Activated CD4-positive, alpha-beta T cell treated with anti-CD3 and anti-CD28 coated beads, Interleukin-10, Interleukin-2, amounts not matched to agents 100 ng/mL and 50 ng/mL, durations not matched to agents 16 hours and 8 hours (primary cell): ENCODE data around the gene FBXO2.

Experiments
- DNase-seq: peaks from one replicate; pipeline ENCODE4 v3.0.0-alpha.2; 2020

The FBXO2 gene

DNA sequence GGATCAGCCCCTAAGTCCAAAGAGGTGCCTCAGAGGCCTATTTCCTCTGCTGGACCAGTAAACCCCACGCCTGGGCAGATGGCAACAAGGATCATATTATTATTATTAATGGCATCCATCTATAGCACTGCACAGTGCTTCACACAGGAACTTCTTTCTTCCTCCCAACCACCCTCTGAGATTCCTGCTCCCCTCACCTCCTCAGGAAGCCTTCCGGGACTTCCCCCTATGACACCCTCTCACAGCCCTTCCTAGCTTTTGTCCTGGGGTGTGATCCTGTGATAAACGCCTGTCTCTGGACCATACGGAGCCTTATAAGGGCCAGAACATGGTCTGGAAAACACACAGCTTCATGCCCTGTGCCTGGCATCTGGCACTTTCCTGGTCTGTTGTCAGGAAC lies 3.2 kb downstream of the FBXO2 start:
- DNase-seq = no peak

DNA sequence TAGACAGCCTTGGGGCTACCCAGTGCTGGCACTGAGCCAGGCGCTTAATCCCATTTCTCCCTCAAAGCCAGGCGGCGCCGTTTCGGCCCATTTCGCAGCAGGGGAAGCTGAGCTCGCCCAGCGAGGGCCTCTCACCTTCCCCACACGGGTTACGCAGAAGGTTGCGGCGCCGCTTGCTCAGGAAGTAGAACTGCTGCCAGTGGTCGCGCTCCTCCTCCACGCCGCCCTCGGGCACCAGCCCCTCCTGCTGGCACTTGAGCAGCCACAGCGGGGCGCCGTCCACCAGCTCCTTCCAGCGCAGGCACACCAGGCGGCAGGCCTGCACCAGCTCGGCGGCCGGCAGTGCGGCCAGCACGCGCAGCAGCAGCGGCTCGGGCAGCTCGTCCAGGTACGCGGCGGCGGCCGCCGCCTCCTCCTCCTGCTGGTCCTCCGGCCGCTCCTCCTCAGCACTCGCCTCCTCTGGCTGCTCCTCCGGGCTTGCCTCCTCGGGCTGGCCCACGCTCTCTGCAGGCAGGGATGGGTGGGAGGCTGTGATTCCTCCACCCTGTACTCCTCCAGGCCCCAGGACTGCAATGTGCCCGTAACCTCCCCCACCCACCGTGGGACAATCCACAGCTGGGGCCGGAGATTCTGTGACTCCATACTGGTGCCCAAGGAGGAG lies 3.8 kb downstream of the FBXO2 start:
- peak; percentile 88 for DNase-seq

DNA sequence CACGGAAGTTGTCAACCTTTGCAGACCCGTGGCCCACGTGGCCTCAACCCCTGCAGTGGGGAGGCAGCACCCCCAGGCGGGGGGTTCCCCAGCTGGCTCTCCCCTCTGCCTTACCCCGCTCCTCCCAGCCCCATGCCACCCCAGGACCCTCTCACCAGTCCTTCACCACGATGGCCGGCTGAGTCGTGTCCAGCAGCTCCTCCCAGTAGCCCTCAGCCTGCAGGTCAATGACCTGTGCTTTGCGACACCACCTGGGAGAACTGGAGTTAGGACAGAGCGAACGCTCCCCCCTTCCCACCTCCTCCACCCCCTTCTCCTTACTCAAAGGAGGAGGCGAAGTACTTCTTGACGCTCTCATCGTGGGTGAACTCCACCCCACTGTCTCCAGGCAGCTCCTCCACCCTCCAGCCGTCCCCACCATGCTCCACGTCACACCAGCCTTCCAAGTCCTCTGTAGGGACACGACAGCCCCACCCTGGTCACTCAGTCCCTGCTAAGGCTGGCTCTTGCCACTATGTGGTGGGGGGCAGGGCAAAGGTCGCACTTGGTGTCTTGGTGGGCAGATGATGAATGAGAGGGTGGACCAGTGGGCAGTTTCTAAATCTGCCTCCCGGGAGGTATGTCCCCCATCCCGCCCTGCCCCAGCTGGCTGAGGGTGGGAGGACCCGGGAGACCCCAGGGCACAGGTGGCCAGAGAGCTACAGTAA lies 4.5 kb downstream of the FBXO2 start:
- DNase-seq = no peak

DNA sequence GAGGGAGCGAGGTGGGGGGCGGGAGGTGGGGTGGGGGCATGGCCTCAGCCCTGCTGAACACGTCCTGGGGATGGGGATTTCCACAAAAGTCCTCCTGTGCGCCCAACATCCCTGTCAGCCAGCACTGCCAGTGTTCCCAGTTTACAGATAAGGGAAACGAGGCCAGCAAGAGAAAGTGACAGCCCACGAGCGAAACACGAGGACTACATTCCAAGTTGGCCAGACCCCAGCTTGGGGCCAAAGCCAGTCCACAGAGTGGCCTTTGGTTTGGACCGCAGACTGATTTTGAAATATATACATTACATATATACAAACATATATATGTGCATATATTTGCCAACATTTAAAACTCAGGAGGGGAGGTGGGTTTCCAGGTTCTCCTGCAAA lies 5.0 kb downstream of the FBXO2 start:
- no peak for DNase-seq

DNA sequence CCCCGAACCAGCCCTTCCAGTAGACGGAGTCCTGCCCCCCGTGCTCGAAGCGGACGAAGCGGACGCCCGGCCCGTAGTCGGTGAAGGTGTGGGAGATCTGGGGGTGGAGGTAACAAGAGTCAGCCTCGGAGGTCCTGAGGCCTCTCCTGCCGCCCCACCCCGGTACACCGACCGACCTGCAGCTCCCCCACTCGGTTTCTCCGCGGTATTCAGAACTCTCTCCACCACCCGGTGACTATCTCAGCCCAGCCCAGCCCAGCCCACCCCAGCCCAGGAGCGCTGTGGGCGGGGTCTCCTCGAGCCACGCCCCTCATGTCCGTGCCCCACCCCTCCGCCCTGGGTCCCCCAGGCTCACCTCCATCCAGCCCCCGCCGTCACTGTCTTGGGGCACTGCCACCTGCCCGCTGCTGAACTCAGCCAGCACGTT lies 5.5 kb downstream of the FBXO2 start:
- DNase-seq = peak; percentile 39

DNA sequence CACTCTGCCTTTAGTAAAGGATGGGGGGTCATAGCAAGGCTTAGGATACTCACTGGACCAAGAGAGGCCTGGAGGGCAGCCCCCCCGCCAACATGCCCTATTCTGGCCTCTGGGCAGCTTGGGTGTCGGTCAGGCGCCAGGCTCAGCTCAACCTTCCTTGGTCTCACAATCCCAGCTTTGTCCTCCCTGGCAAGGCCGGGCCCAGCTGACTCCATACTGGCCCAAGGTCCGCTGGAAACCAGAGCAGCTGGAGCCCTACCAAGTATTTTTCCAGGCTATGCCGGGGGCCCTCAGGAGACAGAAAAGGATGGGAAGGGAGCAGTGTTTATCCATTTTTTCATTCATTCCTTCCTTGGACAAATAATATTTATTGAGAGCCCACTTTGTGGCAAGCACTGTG lies 6.2 kb downstream of the FBXO2 start:
- no peak for DNase-seq

DNA sequence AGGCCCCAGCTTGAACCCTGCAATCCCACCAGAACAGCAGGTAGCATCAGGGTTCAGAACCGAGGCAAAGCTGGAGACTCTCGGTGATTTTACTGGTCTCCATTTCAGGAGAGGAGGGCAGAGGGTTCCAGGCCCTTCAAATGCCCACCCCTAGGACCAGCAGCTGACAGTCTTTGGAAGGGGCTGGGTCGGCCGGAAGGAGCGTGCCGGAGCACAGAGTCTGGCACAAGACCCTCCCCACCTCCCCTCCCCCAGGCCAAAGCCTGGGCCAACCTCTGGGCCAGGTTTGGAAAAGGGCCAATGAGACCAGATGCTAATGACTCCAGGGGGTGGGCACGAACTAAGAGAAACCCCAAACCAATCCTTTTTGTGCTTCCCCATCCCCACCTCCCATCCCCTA lies 6.9 kb downstream of the FBXO2 start:
- DNase-seq = no peak

DNA sequence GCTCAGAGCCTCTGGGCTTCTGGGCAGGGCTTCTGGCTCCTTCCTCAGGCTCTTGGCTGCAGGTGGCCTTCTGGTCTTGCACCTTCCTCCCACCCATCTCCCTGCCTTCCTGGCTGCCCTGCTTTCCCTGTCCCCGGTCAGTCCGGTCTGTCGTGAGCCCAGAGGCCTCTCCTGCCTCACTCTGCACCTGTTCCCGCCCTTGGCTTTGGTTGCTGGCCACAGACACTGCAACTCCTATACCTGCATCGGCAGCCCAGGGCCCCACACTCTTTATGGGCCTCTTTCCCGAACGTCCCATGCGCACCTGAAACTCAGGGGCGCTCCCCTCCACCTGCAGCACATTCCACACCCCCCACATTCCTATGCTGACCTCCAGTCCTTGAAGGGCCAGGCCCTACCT lies 7.9 kb downstream of the FBXO2 start:
- no peak for DNase-seq

DNA sequence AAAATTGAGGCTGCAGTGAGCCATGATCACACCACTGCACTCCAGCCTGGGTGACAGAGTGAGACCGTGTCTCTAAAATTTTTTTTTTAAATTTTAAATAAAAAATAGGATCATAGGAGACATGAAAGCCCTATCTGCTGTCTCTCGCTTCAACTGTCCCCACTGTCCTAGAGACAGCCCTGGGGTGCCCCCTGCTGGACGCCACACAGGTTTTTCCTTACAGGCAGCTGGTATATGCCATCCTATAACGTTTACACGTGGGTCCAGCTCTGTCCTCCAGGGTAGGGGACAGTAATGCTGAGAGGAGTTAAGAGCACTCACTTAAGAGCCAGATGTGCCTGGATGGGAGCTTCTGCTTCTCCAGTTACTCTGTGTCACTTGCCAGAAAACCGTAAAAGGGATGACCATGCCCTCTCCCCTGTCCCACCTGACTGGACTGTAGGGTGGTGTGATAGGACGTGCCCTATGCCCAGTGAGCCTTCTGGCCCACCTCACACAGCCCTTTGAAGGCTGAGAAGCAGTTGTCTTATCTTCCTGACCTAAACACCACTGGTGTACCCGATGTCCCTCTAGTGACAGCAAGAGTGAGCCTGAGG lies 8.5 kb downstream of the FBXO2 start:
- peak; percentile 86 for DNase-seq

DNA sequence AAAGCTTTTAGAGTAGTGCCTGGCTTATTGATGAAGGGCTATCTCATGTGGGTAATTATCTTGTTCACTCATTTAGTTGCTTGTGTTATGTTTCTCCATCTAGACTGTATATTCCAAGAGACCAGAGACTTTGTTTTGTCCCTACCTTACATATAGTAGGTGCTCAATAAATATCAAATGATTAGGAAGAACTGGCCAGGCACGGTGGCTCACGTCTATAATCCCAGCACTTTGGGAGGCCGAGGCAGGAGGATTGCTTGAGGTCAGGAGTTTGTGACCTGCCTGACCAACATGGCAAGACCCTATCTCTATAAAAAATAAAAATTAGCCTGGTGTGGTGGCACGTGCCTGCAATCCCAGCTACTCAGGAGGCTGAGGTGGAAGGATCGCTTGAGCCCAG lies 9.0 kb downstream of the FBXO2 start:
- no peak for DNase-seq

DNA sequence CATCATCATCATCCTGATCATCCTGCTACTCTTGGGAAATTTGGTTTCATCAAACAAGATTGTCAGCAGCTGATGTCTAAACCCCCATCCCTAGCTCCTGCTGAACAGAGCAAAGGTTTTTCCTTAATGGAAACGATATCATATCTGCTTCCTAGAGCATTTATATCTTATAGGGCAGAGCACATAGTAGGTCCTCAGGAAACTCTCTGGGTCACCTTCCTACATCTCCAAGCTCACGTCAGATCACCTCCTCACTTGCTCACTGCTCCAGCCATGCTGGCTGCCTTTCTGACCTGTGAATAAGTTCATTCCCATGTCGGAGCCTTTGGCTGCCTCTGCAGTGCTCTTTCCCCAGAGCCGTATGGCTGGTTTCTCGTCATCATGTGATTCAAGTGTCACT lies 10.4 kb downstream of the FBXO2 start:
- DNase-seq = no peak

DNA sequence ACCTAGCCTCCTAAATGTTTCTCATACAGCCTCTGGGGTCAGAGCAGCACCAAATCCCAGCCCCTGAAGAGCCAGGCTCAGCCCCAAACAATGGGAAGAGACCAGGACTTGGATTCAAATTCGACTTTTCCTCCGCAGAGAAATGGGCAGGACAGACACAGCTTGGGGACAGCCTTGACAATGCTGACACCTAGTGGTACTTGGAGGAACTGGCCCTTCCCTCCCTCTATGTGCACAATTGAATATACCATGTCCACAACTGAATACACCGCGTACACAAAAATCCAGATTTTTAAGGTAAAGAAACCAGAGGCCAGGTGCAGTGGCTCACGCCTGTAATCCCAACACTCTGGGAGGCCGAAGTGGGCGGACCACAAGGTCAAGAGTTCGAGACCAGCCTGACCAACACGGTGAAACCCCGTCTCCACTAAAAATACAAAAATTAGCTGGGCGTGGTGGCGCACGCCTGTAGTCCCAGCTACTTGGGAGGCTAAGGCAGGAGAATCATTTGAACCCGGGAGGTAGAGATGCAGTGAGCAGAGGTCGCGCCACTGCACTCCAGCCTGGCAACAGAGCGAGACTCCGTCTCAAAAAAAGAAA lies 11.7 kb downstream of the FBXO2 start:
- DNase-seq = peak; percentile 69

DNA sequence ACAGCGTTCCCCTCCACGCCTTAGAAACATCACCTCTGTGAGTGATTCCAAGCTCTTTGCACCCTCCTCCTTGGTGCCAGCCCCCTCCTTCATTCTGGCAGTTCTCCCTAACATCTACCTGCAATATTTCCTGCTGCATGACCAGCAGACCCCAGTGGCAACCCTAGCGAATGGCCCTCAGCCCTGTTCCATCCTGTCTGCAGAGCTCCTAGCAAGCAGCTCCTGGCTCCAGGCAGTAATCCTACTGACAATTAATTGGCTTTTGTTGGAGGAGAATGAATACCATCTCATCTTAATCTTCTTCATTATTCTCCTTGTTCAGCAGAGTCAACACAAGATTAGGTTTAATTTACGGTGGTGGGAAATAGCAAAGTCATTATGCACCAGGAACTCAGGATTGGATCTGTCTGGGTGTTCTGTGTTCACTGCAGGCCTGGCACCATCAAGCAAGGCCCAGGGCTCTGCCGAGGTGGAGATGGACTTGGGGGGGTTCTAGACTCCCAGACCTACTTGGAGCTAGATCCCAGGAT lies 12.4 kb downstream of the FBXO2 start:
- DNase-seq = no peak

DNA sequence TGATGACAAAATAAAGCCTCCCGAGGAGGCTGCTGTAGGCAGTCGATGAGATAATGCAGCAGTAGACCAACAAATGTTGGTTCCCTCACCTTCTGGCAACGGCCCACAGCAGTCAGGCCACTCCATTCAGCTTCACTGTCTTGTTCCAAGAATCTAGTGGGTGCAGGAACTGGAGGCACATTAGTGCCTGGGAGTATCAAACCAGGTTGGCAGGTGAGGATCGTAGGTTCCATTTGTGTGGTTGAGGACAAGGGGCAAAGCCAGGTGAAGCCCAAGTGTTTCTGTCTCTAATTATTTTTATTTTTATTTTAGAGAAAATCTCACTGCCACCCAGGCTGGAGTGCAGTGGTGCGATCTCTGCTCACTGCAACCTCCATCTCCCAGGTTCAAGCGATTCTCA lies 13.3 kb downstream of the FBXO2 start:
- no peak for DNase-seq

DNA sequence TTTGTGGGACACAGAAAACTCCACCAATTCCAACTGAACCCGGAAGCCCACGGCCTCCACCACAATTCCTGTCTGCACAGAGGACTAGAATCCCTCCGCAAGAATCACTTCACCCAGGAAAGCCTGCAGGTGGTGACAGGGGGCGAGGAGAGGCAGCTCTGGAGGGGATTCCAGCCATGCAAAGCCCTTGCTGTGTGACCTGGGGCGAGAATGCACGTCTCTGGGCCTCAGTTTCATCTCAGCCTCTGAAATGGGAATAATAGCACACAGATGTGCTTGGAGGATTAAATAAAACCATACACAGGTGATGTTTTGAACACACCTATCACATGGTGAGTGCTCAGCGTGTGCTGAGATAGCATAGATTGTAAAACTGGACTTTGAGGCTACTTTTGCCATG lies 14.1 kb downstream of the FBXO2 start:
- DNase-seq = no peak

DNA sequence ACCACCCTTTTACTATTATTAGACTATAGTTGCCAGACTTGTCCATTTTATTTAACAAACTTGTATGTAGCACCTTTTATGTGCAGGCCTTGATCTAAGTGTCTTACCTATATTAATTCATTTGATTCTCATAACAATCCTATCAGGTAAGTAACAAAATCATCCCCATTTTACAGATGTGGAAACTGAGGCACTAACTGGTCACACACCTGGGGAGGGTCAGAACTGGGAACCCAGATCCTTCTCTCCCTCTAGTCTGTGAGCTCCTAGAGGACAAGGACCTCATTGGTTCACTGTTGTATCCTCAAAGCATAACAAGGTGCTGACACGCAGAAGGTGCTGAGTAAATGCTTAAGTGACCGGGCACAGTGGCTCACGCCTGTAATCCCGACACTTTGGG lies 14.9 kb downstream of the FBXO2 start:
- DNase-seq = no peak

DNA sequence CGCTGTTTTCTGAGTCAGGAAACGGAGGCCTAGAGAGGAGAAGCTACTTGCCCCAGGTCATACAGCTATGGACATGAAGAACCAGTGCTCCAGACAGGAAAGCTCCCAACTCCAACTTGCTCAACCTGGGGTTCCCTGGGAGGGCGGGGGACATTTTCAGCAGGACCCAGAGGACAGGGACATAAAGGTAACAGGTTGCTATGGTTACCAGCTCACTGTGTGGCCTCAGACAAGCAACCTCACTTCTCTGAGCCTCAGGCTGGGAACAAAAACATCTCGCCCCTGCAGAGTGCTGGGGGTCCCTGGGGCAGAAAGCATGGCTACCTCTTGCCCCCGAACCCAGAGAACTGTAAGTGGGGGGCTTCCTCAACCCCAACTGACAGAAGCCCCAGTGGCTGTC lies 16.1 kb downstream of the FBXO2 start:
- DNase-seq = no peak

DNA sequence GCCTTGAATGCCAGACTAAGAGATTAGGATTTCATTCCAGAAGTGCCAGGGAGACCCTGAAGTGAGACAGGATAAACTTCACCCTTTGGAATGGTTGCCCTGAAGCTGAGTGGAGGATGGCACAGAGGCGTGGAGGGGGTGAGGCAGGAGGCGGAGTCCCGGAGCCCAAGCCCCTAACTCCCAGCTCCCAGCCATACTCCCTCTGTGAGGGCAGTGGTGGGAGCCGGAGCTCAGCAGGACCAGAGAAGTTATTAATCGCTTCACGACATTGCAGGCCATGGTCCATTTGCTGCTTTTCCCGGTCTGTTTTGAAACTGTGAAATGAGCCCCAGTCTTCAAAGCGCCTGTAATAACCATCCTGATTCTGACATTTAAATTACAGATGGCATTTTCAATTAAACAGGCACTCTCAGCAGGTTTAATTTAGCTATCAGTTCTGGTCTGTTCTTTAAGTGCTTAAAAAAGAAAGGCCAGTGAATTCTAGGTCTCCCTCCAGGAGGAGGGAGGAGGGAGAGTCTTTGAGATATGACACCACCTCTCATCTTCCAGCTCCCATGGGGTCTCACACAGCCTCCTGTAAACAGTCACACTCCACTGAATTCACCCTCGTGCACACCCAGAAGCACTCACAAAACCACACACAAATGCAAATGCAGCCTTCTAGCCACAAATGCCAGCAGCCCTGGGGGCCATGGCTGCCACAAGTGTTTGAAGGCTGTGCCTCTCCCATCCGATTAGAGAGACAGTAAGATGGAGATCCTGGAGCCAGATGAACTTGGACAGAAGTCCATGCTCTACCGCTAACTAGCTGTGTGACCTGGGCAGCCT lies 19.6 kb downstream of the FBXO2 start:
- no peak for DNase-seq

DNA sequence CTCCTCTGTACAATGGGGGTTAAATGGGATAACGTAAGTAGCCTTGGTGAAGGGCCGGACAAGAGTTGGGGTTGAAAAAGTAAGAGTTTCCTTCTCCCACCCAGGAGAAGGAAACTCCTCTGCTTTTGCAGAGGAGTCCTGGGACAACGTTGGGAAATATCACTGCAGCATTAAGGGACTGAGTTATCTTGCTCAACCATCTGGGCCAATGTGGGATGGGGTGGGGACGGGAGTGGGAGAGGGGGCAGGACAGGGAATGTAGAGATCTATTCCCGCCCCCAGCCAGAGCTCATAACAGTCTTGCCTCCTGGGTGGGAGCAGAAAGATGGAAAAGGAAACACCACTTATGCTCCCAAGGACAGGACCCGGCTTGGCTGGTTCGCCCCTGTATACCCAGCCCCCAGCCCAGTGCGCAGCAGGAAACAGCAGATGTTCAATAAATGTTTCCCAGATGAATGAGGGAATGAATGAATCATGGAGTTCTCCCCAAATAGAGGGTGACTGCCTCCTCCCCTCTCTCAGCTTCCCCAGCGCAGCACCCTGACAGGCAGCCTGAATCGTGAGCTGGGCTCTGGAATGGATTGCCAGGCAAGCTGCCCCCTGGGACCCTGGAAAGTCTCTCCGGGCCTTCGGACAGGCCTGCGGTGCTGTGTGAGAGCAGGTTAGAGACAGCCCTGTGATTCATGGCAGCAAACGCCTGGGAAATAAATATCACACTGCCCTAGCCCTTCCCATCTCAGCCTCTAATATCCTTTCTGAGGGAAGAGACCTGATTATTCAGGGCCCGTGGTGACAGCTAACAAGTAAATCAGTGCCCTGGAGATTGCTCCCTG lies 24.8 kb downstream of the FBXO2 start:
- DNase-seq = no peak

DNA sequence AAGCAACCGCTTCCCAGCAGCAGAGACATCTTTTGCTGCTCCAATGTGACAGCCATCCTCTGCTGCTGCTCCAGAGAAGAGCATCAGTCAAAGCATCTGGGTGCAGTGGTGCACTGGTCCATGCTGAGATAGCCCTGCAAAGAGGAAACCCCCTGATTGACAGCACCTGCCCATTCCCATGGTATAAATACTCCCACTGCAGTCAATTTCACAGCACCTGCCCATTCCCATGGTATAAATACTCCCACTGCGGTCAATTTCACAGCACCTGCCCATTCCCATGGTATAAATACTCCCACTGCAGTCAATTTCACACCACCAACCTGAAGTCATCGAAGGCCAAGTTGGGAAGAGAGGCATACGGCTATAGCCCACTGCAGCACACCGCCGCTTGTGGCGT lies 25.5 kb downstream of the FBXO2 start:
- DNase-seq = no peak

DNA sequence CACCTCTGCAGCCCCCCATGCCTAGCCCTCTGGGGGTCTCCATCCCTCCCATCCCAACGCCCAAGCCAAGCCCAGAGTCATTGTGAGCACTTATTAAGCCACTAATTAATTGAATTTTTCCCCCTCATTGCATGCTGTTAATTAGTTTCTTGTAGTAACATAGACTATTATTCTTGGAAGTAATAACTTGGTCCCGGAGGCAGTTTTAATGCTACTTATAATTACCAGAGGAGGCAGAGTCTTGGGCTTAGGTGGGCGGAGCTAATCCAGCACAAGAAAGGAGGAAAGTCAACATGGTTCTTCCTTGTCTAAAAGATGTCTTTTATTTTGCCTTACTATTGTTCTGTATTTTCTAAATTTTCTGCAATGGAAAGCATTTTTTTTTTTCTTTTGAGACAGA lies 27.7 kb downstream of the FBXO2 start:
- no peak for DNase-seq

DNA sequence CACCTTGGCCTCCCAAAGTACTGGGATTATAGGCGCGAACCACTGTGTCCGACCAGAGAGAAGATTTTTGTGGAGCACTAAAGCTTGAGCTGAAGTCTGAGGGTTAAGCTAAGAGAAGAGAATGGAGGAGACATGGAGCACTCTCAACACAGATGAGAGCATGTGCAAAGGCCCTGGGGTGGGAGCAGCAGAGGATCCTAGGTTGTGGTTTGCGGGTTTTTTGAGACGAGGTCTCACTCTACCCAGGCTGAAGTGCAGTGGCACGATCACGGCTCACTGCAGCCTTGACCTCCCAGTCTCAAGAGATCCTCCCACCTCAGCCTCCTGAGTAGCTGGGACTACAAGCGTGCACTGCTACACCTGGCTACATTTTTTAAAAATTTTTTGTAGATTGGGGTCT lies 30.5 kb downstream of the FBXO2 start:
- DNase-seq = no peak
